CD4-positive, CD25-positive, alpha-beta regulatory T cell (primary cell): ENCODE data around the gene TMEM14A. TPM values are rescaled to one million over a fixed set of nuclear protein-coding genes. Genes with fewer than 3 reads are reported as not detected.

ENCODE experiments used
- ATAC-seq, 2 donors: fragments of 150-1000 bp; cut with Tn5 transposase; one replicate each; pipeline ENCODE4 v1.10.0; 2021; ENCODE audit warnings: low read depth in 2 of 2, moderate number of reproducible peaks in 2 of 2, moderate library complexity in 1 of 2
- DNase-seq, 3 donors: peaks; one replicate each; pipeline versions ENCODE4 v3.0.0 to v3.0.0-alpha.2; 2012 to 2022; ENCODE audit warnings: mixed read lengths in 1 of 3
- H3K27ac ChIP-seq: one replicate; pipeline ENCODE4 v1.7.0; 2013; ENCODE audit warnings: mild to moderate bottlenecking, low read length; ENCODE audit not compliant: insufficient read depth, poor library complexity, severe bottlenecking
- H3K27me3 ChIP-seq: one replicate; pipeline ENCODE4 v1.7.0; 2013; ENCODE audit warnings: low read length; ENCODE audit not compliant: control insufficient read depth, insufficient read depth
- H3K36me3 ChIP-seq: one replicate; pipeline ENCODE4 v1.7.0; 2013; ENCODE audit warnings: mild to moderate bottlenecking, low read length, moderate library complexity; ENCODE audit not compliant: control insufficient read depth, insufficient read depth
- H3K4me1 ChIP-seq: 2 replicates; pipeline ENCODE4 v1.7.0; 2013; ENCODE audit warnings: mild to moderate bottlenecking, low read length; ENCODE audit not compliant: insufficient read depth, control insufficient read depth, poor library complexity, severe bottlenecking
- H3K4me3 ChIP-seq: one replicate; pipeline ENCODE4 v1.7.0; 2013; ENCODE audit warnings: low read depth, mild to moderate bottlenecking, low read length, moderate library complexity
- H3K9me3 ChIP-seq, 2 experiments: 1 replicate in 1 of 2; 2 replicates in 1 of 2; pipeline ENCODE4 v1.7.0; 2013; ENCODE audit warnings: low read length in 2 of 2, mild to moderate bottlenecking in 1 of 2, moderate library complexity in 1 of 2; ENCODE audit not compliant: control insufficient read depth in 2 of 2
- H3K27ac Mint-ChIP-seq, 3 donors: one replicate each; pipeline ENCODE4 v1.8.0; 2020 to 2022; ENCODE audit warnings: mild to moderate bottlenecking in 3 of 3, mixed read lengths in 3 of 3, moderate library complexity in 2 of 3
- H3K27me3 Mint-ChIP-seq: one replicate; pipeline ENCODE4 v1.8.0; 2022; ENCODE audit warnings: mild to moderate bottlenecking, mixed read lengths
- H3K36me3 Mint-ChIP-seq: one replicate; pipeline ENCODE4 v1.8.0; 2020; ENCODE audit warnings: mixed read lengths
- H3K4me1 Mint-ChIP-seq, 4 donors: one replicate each; pipeline ENCODE4 v1.8.0; 2020 to 2022; ENCODE audit warnings: mixed read lengths in 4 of 4, mild to moderate bottlenecking in 1 of 4
- H3K4me3 Mint-ChIP-seq, 4 donors: one replicate each; pipeline ENCODE4 v1.8.0; 2020 to 2022; ENCODE audit warnings: mild to moderate bottlenecking in 4 of 4, mixed read lengths in 4 of 4, moderate library complexity in 3 of 4
- H3K9me3 Mint-ChIP-seq, 7 donors: one replicate each; pipeline ENCODE4 v1.8.0; 2020 to 2022; ENCODE audit warnings: mixed read lengths in 7 of 7, mild to moderate bottlenecking in 3 of 7, moderate library complexity in 2 of 7
- polyA plus RNA-seq, 4 donors: library from polyadenylated mRNA; unstranded; fragments of 300-500 nt; fragmentation: Illumina TruSeq; gene quantifications; one replicate each; pipeline ENCODE4 v1.2.3, GENCODE V29; 2021
- total RNA-seq: library from RNA; stranded (reverse); gene quantifications from one replicate; pipeline ENCODE4 v1.2.3, GENCODE V29; 2022

Gene TMEM14A
- total and polyA plus RNA-seq, 5 donors from 2014 or later, result 8.0 to 55.0 (median 35.8) TPM

- no peaks in the 10 kb centered on the region for H3K36me3 Mint-ChIP-seq
- no peak for ATAC-seq
- peaks cover 0 to 3% (median 0%) of the 10 kb centered on the region in 7 donors for H3K9me3 Mint-ChIP-seq
Measured at GRCh38 chr6:52657870-52658269, 13.0 kb upstream of the TMEM14A start.

GRCh38 chr6:52661551-52661950 is 9.4 kb upstream of the TMEM14A start:
- Mint-ChIP-seq H3K36me3 (no peaks in the 10 kb centered on the region), H3K4me3 (no peak overlapping the region), H3K27me3 (peaks cover 5% of the 10 kb centered on the region), H3K9me3 (peaks cover 0 to 3% (median 0%) of the 10 kb centered on the region in 7 donors), H3K27ac (no peak overlapping the region), H3K4me1 (no peaks in the 10 kb centered on the region)
- no peak for ATAC-seq
- H3K36me3 ChIP-seq, result no peaks in the 10 kb centered on the region
- peaks cover 11% of the 10 kb centered on the region for H3K4me1 ChIP-seq
- H3K4me3 ChIP-seq, result no peak overlapping the region
- DNase-seq, result no peak
- H3K9me3 ChIP-seq, result no peaks in the 10 kb centered on the region
- no peak overlapping the region for H3K27ac ChIP-seq
- H3K27me3 ChIP-seq, result peaks cover 4% of the 10 kb centered on the region

More at GRCh38 chr6:52657870-52658269, 13.0 kb upstream of the TMEM14A start:
- Histone ChIP-seq H3K4me1 (no peaks in the 10 kb centered on the region), H3K36me3 (no peaks in the 10 kb centered on the region), H3K9me3 (no peaks in the 10 kb centered on the region), H3K4me3 (no peak overlapping the region), H3K27me3 (peaks cover 11% of the 10 kb centered on the region), H3K27ac (no peak overlapping the region)
- DNase-seq, result no peak
- Mint-ChIP-seq H3K4me1 (peaks cover 0 to 5% (median 0%) of the 10 kb centered on the region in 4 donors), H3K4me3 (no peak overlapping the region), H3K27ac (peak overlapping the region in 1 of 3 donors; percentile 17), H3K27me3 (peaks cover 10% of the 10 kb centered on the region)

- Histone ChIP-seq H3K27ac (no peak overlapping the region), H3K9me3 (no peaks in the 10 kb centered on the region), H3K4me1 (peaks cover 11% of the 10 kb centered on the region), H3K4me3 (no peak overlapping the region), H3K36me3 (no peaks in the 10 kb centered on the region), H3K27me3 (peaks cover 4% of the 10 kb centered on the region)
- no peak for ATAC-seq
- H3K27me3 Mint-ChIP-seq, result peaks cover 5% of the 10 kb centered on the region
- H3K4me1 Mint-ChIP-seq, result no peaks in the 10 kb centered on the region
- no peak for DNase-seq
- peaks cover 0 to 3% (median 0%) of the 10 kb centered on the region in 7 donors for H3K9me3 Mint-ChIP-seq
- H3K27ac Mint-ChIP-seq, result no peak overlapping the region
- H3K4me3 Mint-ChIP-seq, result no peak overlapping the region
- no peaks in the 10 kb centered on the region for H3K36me3 Mint-ChIP-seq
Measured at GRCh38 chr6:52662031-52662430, 8.9 kb upstream of the TMEM14A start.

GRCh38 chr6:52663120-52663935 is 7.6 kb upstream of the TMEM14A start:
- no peaks in the 10 kb centered on the region for H3K27me3 Mint-ChIP-seq
- Histone ChIP-seq H3K4me3 (peak overlapping the region; percentile 83), H3K36me3 (no peaks in the 10 kb centered on the region), H3K27me3 (peaks cover 6% of the 10 kb centered on the region), H3K27ac (no peak overlapping the region), H3K9me3 (no peaks in the 10 kb centered on the region), H3K4me1 (peaks cover 11% of the 10 kb centered on the region)
- no peak overlapping the region for H3K27ac Mint-ChIP-seq
- ATAC-seq (peak; percentile 71 to 76), DNase-seq (peak; percentile 37 to 87 (median 78))
- H3K4me3 Mint-ChIP-seq, result no peak overlapping the region
- H3K36me3 Mint-ChIP-seq, result no peaks in the 10 kb centered on the region
- no peaks in the 10 kb centered on the region for H3K4me1 Mint-ChIP-seq
- peaks cover 0 to 3% (median 0%) of the 10 kb centered on the region in 7 donors for H3K9me3 Mint-ChIP-seq

GRCh38 chr6:52663936-52664185 is 7.1 kb upstream of the TMEM14A start:
- H3K4me3 Mint-ChIP-seq, result no peak overlapping the region
- H3K9me3 Mint-ChIP-seq, result peaks cover 0 to 3% (median 0%) of the 10 kb centered on the region in 7 donors
- no peaks in the 10 kb centered on the region for H3K4me1 Mint-ChIP-seq
- no peak for DNase-seq
- Histone ChIP-seq H3K36me3 (no peaks in the 10 kb centered on the region), H3K9me3 (no peaks in the 10 kb centered on the region), H3K27me3 (peaks cover 6% of the 10 kb centered on the region), H3K27ac (no peak overlapping the region), H3K4me1 (peaks cover 11% of the 10 kb centered on the region), H3K4me3 (peak overlapping the region; percentile 83)
- H3K36me3 Mint-ChIP-seq, result no peaks in the 10 kb centered on the region
- H3K27ac Mint-ChIP-seq, result no peak overlapping the region
- no peak for ATAC-seq
- H3K27me3 Mint-ChIP-seq, result no peaks in the 10 kb centered on the region

- H3K9me3 ChIP-seq, result no peaks in the 10 kb centered on the region
- Mint-ChIP-seq H3K27ac (no peak overlapping the region), H3K4me1 (no peaks in the 10 kb centered on the region), H3K4me3 (no peak overlapping the region), H3K36me3 (no peaks in the 10 kb centered on the region), H3K9me3 (peaks cover 0 to 3% (median 0%) of the 10 kb centered on the region in 7 donors), H3K27me3 (no peaks in the 10 kb centered on the region)
- DNase-seq (peak in 2 of 3 donors; percentile 39 to 87), ATAC-seq (peak; percentile 66 to 74)
- no peak overlapping the region for H3K27ac ChIP-seq
- peak overlapping the region; percentile 83 for H3K4me3 ChIP-seq
- H3K4me1 ChIP-seq, result peaks cover 11% of the 10 kb centered on the region
- H3K36me3 ChIP-seq, result no peaks in the 10 kb centered on the region
- peaks cover 6% of the 10 kb centered on the region for H3K27me3 ChIP-seq
Measured at GRCh38 chr6:52664186-52664990, 6.5 kb upstream of the TMEM14A start.

GRCh38 chr6:52664991-52665686 is 5.8 kb upstream of the TMEM14A start:
- Histone ChIP-seq H3K36me3 (no peaks in the 10 kb centered on the region), H3K9me3 (no peaks in the 10 kb centered on the region), H3K27ac (no peak overlapping the region), H3K27me3 (peaks cover 6% of the 10 kb centered on the region), H3K4me1 (peaks cover 11% of the 10 kb centered on the region), H3K4me3 (no peak overlapping the region)
- H3K27ac Mint-ChIP-seq, result no peak overlapping the region
- ATAC-seq (no peak), DNase-seq (no peak)
- no peak overlapping the region for H3K4me3 Mint-ChIP-seq
- peaks cover 0 to 3% (median 0%) of the 10 kb centered on the region in 7 donors for H3K9me3 Mint-ChIP-seq
- no peaks in the 10 kb centered on the region for H3K27me3 Mint-ChIP-seq
- H3K36me3 Mint-ChIP-seq, result no peaks in the 10 kb centered on the region
- H3K4me1 Mint-ChIP-seq, result peaks cover 0 to 4% (median 0%) of the 10 kb centered on the region in 4 donors
